Activated naive CD8-positive, alpha-beta T cell treated with anti-CD3 and anti-CD28 coated beads, Interleukin-2, amount 10 ng/mL, durations not matched to agents 7 days and 5 days (primary cell): Measurements from ENCODE around the gene AGPAT3. TPM values are rescaled to one million over a fixed set of nuclear protein-coding genes. Genes with fewer than 3 reads are reported as not detected.

Experiments
- ATAC-seq: fragments of 150-1000 bp; cut with Tn5 transposase; one replicate; pipeline ENCODE4 v1.10.0; 2021; ENCODE audit warnings: low read depth, moderate library complexity
- POLR2A ChIA-PET: fragments of 350-600 bp; sonication (Branson Sonifier 250); formaldehyde crosslinking; loops from one replicate; lab custom pipeline; 2021; ENCODE audit warnings: antibody characterized with exemption; lab: Charles Lee
- DNase-seq: peaks from one replicate; pipeline ENCODE4 v3.0.0; 2021
- H3K27ac Mint-ChIP-seq: one replicate; pipeline ENCODE4 v1.8.0; 2022; ENCODE audit warnings: mild to moderate bottlenecking, mixed read lengths
- H3K27me3 Mint-ChIP-seq: one replicate; pipeline ENCODE4 v1.8.0; 2022; ENCODE audit warnings: mild to moderate bottlenecking, moderate library complexity, mixed read lengths
- H3K36me3 Mint-ChIP-seq: one replicate; pipeline ENCODE4 v1.8.0; 2021; ENCODE audit warnings: mild to moderate bottlenecking, mixed read lengths
- H3K4me1 Mint-ChIP-seq: one replicate; pipeline ENCODE4 v1.8.0; 2021; ENCODE audit warnings: mixed read lengths
- H3K4me3 Mint-ChIP-seq: one replicate; pipeline ENCODE4 v1.8.0; 2022; ENCODE audit warnings: mild to moderate bottlenecking, moderate library complexity, mixed read lengths
- H3K9me3 Mint-ChIP-seq: one replicate; pipeline ENCODE4 v1.8.0; 2021; ENCODE audit warnings: mixed read lengths
- total RNA-seq, 2 experiments: library from RNA; stranded (reverse); gene quantifications; one replicate each; pipeline ENCODE4 v1.2.3, GENCODE V29; 2021

AGPAT3 gene
- total RNA-seq, 2 experiments from 2014 or later, result 75.4 to 76.3 TPM

- H3K27ac Mint-ChIP-seq, result no peak overlapping the region
- no peaks in the 10 kb centered on the region for H3K27me3 Mint-ChIP-seq
- H3K4me1 Mint-ChIP-seq, result peaks cover 10% of the 10 kb centered on the region
- peaks cover 9% of the 10 kb centered on the region for H3K36me3 Mint-ChIP-seq
- DNase-seq (no peak), ATAC-seq (no peak)
- no peak overlapping the region for H3K4me3 Mint-ChIP-seq
- H3K9me3 Mint-ChIP-seq, result no peaks in the 10 kb centered on the region
- POLR2A ChIA-PET, result interaction anchor here (0.5 kb wide), 1 partner anchor 315 kb away, joined by 3 read pairs; no protein-coding TSS in a partner anchor
Measured at GRCh38 chr21:43942201-43942600, 77.2 kb downstream of the AGPAT3 start.

DNA sequence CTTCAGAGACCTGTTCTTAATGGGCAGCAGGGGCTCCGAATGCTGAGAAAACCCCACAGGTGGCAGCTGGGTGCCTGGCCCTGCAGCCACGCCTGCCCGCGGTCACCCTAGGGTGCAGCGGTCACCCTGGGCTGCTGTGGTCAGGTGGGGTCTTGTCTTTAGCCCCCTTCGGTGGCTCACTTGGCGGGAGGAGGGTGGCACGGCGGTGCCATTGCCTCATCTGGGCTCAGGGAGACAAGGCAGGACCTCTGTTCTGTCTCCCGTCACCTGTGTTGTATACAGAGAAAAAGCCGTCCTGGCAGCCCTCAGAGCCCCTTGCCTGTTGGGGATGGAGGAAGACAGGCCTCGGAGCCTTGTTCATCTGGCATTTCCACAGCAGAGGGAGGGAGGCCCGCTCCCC, 77.6 kb downstream of the AGPAT3 start:
- no peak overlapping the region for H3K27ac Mint-ChIP-seq
- no peaks in the 10 kb centered on the region for H3K27me3 Mint-ChIP-seq
- peaks cover 10% of the 10 kb centered on the region for H3K4me1 Mint-ChIP-seq
- POLR2A ChIA-PET, result no interaction called here
- ATAC-seq (no peak), DNase-seq (no peak)
- peaks cover 13% of the 10 kb centered on the region for H3K36me3 Mint-ChIP-seq
- no peaks in the 10 kb centered on the region for H3K9me3 Mint-ChIP-seq
- no peak overlapping the region for H3K4me3 Mint-ChIP-seq

DNA sequence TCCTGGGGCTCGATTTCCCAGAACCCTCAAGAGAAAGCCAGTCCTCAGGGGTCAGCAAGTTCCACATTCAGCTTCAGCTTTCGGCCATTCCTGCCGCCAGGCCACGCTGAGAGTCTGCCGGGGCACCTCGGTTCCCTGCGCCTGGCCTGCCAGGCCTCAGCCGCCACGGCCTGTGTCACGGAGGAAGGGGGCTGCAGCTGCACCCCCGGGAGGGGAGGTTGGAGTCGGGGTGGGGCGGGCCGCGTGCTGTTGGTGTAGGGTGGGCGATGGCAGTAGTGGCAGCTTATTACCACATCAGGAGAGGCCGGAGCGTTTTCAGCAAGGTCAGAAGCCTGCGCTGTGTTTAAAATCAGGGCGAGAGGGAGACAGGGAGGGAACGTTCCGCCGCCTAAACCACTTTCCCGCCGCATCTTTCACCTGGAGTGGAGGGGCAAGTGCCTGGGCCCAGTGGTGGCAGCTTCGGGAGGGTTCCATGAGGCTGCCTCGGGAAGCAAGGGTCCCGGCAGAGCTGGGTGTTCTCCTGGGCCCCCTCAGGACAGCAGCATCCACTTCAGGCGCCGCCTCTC, 78.6 kb downstream of the AGPAT3 start:
- Mint-ChIP-seq H3K27ac (no peak overlapping the region), H3K27me3 (no peaks in the 10 kb centered on the region), H3K4me1 (peaks cover 4% of the 10 kb centered on the region), H3K9me3 (peaks cover 4% of the 10 kb centered on the region), H3K36me3 (peaks cover 21% of the 10 kb centered on the region), H3K4me3 (no peak overlapping the region)
- DNase-seq (no peak), ATAC-seq (no peak)
- POLR2A ChIA-PET, result no interaction called here

GRCh38 chr21:43944078-43944633, 79.1 kb downstream of the AGPAT3 start:
- Mint-ChIP-seq H3K9me3 (peaks cover 4% of the 10 kb centered on the region), H3K27me3 (no peaks in the 10 kb centered on the region), H3K4me1 (no peaks in the 10 kb centered on the region), H3K36me3 (peaks cover 26% of the 10 kb centered on the region), H3K27ac (peak overlapping the region; percentile 10), H3K4me3 (no peak overlapping the region)
- no peak for DNase-seq
- POLR2A ChIA-PET, result no interaction called here
- ATAC-seq, result no peak

GRCh38 chr21:43944757-43945156, 79.7 kb downstream of the AGPAT3 start:
- DNase-seq, result no peak
- ATAC-seq, result no peak
- POLR2A ChIA-PET, result no interaction called here
- Mint-ChIP-seq H3K4me1 (peaks cover 5% of the 10 kb centered on the region), H3K36me3 (peaks cover 31% of the 10 kb centered on the region), H3K27ac (no peak overlapping the region), H3K27me3 (no peaks in the 10 kb centered on the region), H3K9me3 (peaks cover 6% of the 10 kb centered on the region), H3K4me3 (no peak overlapping the region)

DNA sequence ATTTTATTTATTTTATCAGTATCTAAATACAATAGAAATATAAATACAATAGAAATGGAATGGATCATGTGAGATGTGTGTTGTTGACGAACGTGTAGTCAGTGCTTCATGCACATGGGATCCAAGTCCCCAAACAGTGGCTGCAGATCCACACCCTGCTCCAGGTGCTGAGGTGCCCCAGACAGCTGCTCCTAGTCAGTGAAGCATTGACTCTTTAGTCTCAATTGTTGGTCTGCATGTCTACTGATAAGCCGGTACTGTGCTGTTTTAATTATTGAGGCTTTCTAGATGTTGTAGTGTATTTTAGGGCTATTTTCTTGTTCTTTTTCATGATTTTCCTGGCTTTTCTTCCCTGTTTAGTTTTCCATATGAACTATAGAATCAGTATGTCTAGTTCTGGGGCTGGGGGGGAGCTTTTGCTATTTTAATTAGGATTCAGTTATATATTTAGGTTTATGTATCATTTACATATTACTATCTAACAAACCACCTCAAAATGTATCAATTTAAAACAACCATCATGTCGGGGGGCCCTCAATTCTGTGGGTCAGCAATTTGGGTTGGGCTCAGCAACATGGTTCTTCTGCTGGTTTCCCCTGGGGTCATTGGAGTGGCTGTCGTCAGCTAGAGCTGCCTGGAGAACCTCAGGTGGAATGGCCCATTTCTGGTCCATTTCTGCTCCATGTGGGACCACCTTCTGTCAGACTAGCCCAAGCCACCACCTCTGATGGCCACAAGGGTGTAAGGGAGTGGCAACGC, 83.9 kb downstream of the AGPAT3 start:
- no peaks in the 10 kb centered on the region for H3K27me3 Mint-ChIP-seq
- no peak for DNase-seq
- peaks cover 6% of the 10 kb centered on the region for H3K9me3 Mint-ChIP-seq
- no peak overlapping the region for H3K4me3 Mint-ChIP-seq
- POLR2A ChIA-PET, result no interaction called here
- no peak for ATAC-seq
- H3K36me3 Mint-ChIP-seq, result peaks cover 39% of the 10 kb centered on the region
- H3K4me1 Mint-ChIP-seq, result peaks cover 11% of the 10 kb centered on the region
- H3K27ac Mint-ChIP-seq, result no peak overlapping the region

DNA sequence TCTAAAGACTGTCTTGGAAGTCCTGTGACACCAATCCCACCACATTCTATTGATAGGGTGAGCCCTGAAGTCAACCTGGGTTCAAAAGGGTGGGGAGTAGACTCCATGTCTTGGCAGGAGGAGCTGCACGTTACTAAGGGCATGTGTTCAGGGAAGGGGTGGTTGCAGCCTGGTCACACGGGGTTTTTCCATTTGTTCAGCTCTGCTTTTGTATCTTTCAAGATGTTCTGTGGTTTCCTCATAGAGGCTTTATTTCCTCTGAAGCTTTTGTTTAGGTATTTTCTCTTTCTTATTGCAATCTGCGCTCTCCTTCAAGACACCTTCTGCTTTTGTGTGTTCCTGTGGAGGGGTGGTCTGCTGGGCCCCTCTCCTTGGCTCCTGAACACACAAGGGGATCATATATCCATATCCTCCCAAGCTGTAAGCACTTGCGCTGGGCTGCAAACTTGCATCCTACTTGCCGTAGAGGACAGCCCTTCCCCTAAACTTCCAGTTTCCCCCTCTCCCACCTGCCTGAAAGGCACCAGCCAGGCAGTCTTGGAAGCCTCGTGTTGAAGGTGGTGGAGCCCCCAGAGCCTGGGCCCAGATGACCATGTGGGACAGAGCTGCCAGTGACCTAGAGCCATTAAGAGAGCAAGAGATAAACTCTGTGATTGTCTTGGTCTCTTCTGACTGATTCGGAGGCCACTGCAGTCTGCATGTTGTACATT, 84.6 kb downstream of the AGPAT3 start:
- H3K27me3 Mint-ChIP-seq, result no peaks in the 10 kb centered on the region
- H3K4me1 Mint-ChIP-seq, result peaks cover 11% of the 10 kb centered on the region
- DNase-seq (no peak), ATAC-seq (peak; percentile 56)
- peaks cover 39% of the 10 kb centered on the region for H3K36me3 Mint-ChIP-seq
- peak overlapping the region; percentile 38 for H3K4me3 Mint-ChIP-seq
- peak overlapping the region; percentile 58 for H3K27ac Mint-ChIP-seq
- peaks cover 6% of the 10 kb centered on the region for H3K9me3 Mint-ChIP-seq
- POLR2A ChIA-PET, result no interaction called here

DNA sequence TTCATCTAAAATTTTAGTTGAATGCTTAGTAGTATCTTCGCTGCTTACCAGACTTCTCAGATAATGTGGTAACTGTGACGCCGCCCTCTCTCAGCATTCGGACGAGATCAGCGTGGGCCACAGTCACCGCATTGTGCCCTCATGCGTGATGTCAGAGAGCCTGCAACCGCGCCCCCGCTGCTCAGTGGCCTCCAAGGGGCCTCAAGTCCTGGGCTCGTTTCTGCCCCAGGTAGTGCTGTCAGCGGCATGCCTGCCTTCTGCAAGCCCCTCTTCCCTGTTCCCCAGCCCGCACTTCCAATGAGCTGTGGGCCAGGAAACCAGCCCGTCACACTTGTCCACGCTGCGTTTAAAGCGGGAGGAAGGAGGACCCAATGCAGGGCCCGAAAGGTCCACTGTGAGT, 85.5 kb downstream of the AGPAT3 start:
- H3K36me3 Mint-ChIP-seq, result peaks cover 41% of the 10 kb centered on the region
- peaks cover 11% of the 10 kb centered on the region for H3K4me1 Mint-ChIP-seq
- no peaks in the 10 kb centered on the region for H3K27me3 Mint-ChIP-seq
- peaks cover 6% of the 10 kb centered on the region for H3K9me3 Mint-ChIP-seq
- DNase-seq (no peak), ATAC-seq (no peak)
- no peak overlapping the region for H3K27ac Mint-ChIP-seq
- POLR2A ChIA-PET, result no interaction called here
- no peak overlapping the region for H3K4me3 Mint-ChIP-seq

DNA sequence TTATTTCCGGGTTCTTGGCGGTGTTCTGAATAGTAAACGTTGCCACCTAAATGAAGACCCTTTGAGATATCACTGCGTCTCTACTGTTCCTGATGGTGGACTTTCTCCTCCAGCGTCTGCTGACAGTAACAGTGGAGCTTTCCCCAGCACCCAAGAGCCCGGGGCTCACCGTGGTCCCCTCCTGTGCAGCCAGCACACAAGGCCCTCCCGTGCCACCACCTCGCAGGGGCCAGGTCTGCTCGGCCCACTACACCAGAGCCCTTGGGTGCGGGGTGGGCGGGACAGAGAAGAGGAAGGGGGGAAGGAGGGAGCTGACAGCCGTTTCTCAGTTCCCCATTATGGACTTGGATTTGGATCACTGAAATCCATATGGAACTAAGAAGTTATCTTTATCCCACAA, 85.9 kb downstream of the AGPAT3 start:
- H3K27me3 Mint-ChIP-seq, result no peaks in the 10 kb centered on the region
- ATAC-seq (no peak), DNase-seq (no peak)
- no peak overlapping the region for H3K4me3 Mint-ChIP-seq
- H3K9me3 Mint-ChIP-seq, result peaks cover 6% of the 10 kb centered on the region
- peaks cover 11% of the 10 kb centered on the region for H3K4me1 Mint-ChIP-seq
- POLR2A ChIA-PET, result no interaction called here
- no peak overlapping the region for H3K27ac Mint-ChIP-seq
- peaks cover 41% of the 10 kb centered on the region for H3K36me3 Mint-ChIP-seq

DNA sequence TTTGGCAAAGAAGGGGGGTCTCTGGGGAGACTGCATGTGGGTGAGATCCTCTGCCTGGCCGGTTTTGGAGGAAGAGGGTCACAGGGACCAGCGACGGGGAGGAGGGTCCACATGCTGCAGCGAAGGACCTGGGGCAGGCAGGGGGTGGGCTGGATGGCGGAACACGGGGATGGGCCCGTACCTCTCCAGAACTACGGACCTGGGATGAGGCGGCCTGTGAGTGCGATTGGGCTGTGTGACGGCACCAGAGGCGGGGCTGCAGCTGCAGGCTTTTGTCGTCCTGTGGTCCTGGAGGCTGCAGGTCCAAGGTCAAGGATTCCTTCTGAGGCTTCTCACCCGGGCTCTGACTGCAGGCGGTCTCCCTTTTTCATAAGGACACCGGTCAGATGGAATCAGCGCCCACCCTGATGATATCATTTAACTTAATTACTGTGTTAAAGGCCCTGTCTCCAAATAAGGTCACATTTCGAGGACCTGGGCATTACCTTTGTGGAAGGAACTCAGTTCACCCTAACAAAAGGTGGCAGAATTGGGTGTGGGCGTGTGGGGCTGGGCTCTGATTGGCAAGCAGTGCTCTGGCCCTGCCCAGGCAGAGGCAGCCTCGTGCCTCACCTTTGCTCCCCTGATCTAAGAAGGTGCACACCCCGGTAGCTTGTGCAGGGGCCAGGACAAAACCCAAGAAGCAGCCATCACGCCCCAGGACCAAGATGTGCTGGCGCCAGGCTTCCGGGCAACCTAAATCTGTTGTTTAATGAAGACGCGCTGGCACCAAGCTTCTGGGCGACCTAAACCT, 87.1 kb downstream of the AGPAT3 start:
- ATAC-seq, result no peak
- no peak overlapping the region for H3K27ac Mint-ChIP-seq
- POLR2A ChIA-PET, result no interaction called here

DNA sequence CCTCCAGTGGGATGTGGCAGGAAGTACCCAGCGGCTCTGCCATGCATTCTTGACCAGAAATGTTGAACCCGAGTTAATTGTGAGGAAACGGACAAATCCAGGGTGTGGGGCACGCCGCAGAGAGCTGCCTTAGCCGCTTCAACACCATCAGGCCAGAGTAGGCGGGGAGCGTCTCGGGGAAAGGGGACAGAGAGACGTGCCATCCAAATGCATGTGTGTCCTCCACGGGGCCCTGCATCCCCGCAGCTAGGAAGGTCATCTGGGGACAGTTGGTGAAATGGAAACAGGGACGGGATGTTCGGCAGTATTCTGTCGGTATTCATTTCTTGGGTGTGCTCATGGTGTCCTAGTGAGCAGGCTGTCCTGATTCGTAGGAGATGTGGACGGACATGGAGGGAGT, 88.0 kb downstream of the AGPAT3 start:
- ATAC-seq (no peak), DNase-seq (no peak)
- H3K4me3 Mint-ChIP-seq, result no peak overlapping the region
- H3K27ac Mint-ChIP-seq, result no peak overlapping the region
- H3K4me1 Mint-ChIP-seq, result peaks cover 11% of the 10 kb centered on the region
- H3K27me3 Mint-ChIP-seq, result no peaks in the 10 kb centered on the region
- H3K36me3 Mint-ChIP-seq, result peaks cover 26% of the 10 kb centered on the region
- POLR2A ChIA-PET, result interaction anchor here (0.5 kb wide), 1 partner anchor 35 kb away, joined by 3 read pairs; no protein-coding TSS in a partner anchor
- peaks cover 5% of the 10 kb centered on the region for H3K9me3 Mint-ChIP-seq

More for the DNA sequence above, 87.1 kb downstream of the AGPAT3 start:
- Mint-ChIP-seq H3K27me3 (no peaks in the 10 kb centered on the region), H3K36me3 (peaks cover 36% of the 10 kb centered on the region), H3K4me3 (no peak overlapping the region), H3K4me1 (peaks cover 11% of the 10 kb centered on the region), H3K9me3 (peaks cover 6% of the 10 kb centered on the region)
- DNase-seq, result no peak

GRCh38 chr21:43954042-43954441, 89.0 kb downstream of the AGPAT3 start:
- POLR2A ChIA-PET, result no interaction called here
- Mint-ChIP-seq H3K27ac (no peak overlapping the region), H3K27me3 (no peaks in the 10 kb centered on the region), H3K9me3 (peaks cover 2% of the 10 kb centered on the region), H3K4me3 (no peak overlapping the region), H3K36me3 (peaks cover 18% of the 10 kb centered on the region), H3K4me1 (peaks cover 11% of the 10 kb centered on the region)
- ATAC-seq (no peak), DNase-seq (no peak)

DNA sequence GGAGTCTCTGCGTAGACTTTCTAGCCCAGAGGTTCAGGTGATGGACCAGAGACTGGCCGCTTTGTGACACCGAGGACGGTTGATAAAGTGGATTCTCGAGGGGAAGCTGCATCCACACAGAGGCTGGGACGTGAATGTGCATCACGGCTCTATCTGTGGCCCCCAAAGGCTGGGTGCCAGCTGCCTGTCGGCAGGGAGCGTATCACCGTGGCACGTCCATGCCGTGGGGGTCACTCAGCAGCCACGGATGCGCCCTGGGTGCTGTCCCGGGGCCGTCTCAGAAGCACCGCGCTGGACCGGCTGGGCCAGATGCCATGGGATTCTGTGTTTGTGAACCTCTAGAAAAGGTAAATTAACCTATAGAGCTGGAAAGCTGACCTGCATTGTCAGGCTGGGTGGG, 89.9 kb downstream of the AGPAT3 start:
- peaks cover 13% of the 10 kb centered on the region for H3K36me3 Mint-ChIP-seq
- DNase-seq (no peak), ATAC-seq (no peak)
- no peaks in the 10 kb centered on the region for H3K27me3 Mint-ChIP-seq
- POLR2A ChIA-PET, result interaction anchor here (0.6 kb wide), 1 partner anchor 112 kb away, joined by 4 read pairs; no protein-coding TSS in a partner anchor
- H3K4me3 Mint-ChIP-seq, result no peak overlapping the region
- no peak overlapping the region for H3K27ac Mint-ChIP-seq
- H3K9me3 Mint-ChIP-seq, result no peaks in the 10 kb centered on the region
- H3K4me1 Mint-ChIP-seq, result peaks cover 5% of the 10 kb centered on the region
